HFF-Myc (cell line): ENCODE results near the gene NTN5.

ENCODE experiments used
- DNase-seq: peaks from one replicate; pipeline ENCODE4 v3.0.0-alpha.2; 2011; ENCODE audit warnings: low read depth; ENCODE audit errors: extremely low read depth
- H3K4me3 ChIP-seq: replicated peaks from 2 replicates; pipeline ENCODE4 v1.5.1; 2011; ENCODE audit warnings: low read depth, mild to moderate bottlenecking, control low read depth, low read length
- TF ChIP-seq, protein P1 (sequence below): IDR thresholded peaks from 2 replicates; pipeline ENCODE4 v1.5.1; 2012; ENCODE audit warnings: mild to moderate bottlenecking, low read depth, low read length, control low read depth; ENCODE audit errors: missing control alignments

Gene NTN5

DNA sequence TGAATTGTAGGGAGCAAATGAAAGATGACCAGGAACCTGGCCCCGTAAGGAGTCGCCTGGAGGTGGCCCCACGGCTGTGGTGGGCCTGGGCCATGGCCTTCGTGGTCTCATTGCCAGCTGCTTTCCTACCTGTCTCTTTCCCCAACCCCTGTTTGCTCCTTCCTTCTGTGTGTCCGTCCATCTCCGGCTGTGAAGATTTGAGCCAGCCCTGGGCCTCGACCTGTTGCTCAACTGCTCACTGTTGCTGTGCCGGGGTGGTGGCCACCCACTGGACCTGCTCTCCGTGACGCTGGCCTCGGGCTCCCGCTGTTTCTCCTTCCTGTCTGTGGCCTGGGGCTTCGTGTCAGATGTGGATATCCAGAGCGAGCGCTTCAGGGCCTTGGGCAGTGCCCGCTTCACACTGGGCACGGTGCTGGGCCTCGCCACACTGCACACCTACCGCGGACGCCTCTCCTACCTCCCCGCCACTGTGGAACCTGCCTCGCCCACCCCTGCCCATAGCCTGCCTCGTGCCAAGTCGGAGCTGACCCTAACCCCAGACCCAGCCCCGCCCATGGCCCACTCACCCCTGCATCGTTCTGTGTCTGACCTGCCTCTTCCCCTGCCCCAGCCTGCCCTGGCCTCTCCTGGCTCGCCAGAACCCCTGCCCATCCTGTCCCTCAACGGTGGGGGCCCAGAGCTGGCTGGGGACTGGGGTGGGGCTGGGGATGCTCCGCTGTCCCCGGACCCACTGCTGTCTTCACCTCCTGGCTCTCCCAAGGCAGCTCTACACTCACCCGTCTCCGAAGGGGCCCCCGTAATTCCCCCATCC lies 44.1 kb downstream of the NTN5 start:
- no peak for DNase-seq
- TF ChIP-seq, protein P1, sequence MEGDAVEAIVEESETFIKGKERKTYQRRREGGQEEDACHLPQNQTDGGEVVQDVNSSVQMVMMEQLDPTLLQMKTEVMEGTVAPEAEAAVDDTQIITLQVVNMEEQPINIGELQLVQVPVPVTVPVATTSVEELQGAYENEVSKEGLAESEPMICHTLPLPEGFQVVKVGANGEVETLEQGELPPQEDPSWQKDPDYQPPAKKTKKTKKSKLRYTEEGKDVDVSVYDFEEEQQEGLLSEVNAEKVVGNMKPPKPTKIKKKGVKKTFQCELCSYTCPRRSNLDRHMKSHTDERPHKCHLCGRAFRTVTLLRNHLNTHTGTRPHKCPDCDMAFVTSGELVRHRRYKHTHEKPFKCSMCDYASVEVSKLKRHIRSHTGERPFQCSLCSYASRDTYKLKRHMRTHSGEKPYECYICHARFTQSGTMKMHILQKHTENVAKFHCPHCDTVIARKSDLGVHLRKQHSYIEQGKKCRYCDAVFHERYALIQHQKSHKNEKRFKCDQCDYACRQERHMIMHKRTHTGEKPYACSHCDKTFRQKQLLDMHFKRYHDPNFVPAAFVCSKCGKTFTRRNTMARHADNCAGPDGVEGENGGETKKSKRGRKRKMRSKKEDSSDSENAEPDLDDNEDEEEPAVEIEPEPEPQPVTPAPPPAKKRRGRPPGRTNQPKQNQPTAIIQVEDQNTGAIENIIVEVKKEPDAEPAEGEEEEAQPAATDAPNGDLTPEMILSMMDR = no peak
- no peak overlapping the region for H3K4me3 ChIP-seq

DNA sequence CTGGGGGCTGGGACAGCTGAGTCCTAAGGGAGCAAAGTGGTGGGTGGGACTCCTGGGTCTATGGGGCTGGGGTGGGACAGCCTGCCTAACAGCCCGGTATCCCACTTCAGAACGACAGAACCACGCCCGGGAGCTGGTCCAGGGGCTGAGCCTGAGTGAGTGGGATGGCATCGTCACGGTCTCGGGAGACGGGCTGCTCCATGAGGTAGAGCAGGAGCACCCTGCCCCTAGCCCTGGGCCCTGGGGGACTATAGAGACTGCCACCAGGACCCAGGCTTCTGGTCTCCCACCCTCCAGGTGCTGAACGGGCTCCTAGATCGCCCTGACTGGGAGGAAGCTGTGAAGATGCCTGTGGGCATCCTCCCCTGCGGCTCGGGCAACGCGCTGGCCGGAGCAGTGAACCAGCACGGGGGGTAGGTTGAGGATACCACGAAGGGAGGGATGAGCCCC lies 44.9 kb downstream of the NTN5 start:
- no peak for DNase-seq
- TF ChIP-seq, protein P1 = no peak

DNA sequence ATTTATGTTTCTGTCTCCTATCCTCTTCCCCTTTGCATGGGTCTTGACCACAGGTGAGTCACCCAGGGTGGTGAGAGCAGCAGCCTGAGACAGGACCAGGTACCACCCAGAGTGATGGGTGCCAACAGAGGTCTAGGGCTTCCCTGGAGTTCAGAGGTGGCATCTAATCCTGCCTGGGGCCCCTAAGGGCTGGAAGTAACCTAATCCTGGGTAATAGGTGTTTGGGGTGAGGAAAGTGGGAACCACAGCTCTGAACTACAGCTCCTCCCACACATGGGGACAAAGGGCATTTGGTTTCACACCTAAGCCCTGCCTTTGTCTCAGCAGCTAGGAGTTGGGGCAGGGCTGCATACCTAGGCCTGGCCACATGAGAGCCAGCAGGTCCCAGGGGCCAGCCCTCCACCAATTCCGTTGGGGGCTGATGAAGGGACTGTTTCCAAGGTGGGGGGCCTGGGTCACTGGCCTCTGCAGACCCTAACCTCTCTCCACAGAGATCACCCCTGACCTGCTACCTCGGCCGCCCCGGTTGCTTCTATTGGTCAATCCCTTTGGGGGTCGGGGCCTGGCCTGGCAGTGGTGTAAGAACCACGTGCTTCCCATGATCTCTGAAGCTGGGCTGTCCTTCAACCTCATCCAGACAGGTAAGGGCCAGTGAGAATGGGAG lies 45.5 kb downstream of the NTN5 start:
- no peak for DNase-seq
- H3K4me3 ChIP-seq = no peak overlapping the region
- TF ChIP-seq, protein P1 = no peak

More for the DNA sequence above, 44.9 kb downstream of the NTN5 start:
- H3K4me3 ChIP-seq = no peak overlapping the region

DNA sequence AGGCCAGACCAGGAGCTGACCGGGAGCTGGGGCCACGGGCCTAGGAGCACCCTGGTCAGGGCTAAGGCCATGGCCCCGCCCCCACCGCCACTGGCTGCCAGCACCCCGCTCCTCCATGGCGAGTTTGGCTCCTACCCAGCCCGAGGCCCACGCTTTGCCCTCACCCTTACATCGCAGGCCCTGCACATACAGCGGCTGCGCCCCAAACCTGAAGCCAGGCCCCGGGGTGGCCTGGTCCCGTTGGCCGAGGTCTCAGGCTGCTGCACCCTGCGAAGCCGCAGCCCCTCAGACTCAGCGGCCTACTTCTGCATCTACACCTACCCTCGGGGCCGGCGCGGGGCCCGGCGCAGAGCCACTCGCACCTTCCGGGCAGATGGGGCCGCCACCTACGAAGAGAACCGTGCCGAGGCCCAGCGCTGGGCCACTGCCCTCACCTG lies 46.9 kb downstream of the NTN5 start:
- no peak overlapping the region for H3K4me3 ChIP-seq
- TF ChIP-seq, protein P1 = no peak
- DNase-seq = no peak

DNA sequence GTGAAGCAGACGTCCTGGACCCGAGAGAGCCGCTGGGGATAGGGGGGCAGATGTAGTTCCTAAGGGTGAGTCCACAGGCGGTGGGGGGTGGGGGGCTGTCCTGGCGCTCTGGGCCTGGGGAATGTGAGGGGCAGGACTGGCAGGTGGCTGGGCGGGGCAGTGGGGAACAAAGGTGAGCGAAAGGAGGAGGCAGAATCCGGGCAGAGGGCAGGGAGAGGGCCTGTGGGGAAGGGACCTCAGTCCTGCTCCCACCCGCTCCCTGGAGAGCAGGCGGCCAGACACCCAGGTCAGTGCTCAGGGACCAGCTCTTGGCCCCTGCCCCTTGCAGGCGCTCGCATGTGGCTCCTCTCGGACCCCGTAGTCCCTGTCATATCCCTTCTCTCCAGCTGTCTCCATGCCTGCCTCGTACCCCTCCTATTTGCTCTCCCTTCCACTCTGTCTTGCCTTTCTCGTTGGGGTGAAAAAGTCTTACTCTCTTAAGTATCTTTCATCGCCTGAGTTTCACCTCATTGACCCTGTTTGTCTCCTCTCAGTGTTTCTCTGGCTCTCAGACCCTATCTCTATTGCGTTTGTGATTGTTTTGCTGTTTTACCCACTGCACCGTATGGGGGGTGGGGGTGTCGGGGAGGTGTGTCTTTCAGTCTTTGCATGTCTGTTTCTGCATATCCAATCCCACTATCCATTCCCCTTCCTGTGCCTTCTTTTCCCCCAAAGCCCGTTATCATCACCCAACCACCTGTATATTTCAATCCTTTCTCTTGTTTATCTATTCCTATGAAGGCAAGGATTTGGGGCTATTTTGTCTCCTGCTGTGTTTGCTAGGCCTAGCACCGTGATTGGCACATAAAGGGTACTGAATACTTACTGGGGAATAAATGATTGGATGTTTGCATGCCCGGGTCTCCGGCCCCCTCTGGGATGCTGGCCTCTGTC lies 47.8 kb downstream of the NTN5 start:
- H3K4me3 ChIP-seq = peak overlapping the region; percentile 71
- no peak for DNase-seq
- TF ChIP-seq, protein P1 = no peak

DNA sequence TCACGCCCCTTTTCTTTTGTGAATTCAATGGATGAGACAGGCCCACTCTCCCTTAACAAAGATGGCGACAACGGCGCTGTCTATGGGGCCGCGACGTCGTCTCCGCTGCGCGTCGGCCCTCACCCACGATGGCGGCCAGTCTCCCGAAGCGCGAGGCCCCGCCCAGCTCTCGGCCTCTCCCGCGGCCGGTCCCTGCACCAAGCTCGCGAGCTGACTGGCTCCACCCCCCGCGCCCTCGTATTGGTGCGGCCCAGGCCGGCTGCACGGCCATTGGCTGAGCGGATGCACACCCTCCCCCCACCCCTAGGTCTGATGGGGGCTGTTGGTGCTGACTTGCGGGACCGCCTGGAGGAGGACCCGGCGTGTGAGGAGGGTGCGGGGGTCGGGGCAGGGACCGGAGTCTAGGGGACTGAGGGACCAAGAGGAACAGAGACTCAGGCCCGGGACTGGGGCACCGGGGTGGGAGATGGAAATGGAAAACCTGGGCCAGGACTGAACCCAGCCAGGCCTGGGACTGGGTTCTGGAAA lies 48.7 kb downstream of the NTN5 start:
- peak; percentile 84 for DNase-seq
- H3K4me3 ChIP-seq = peak overlapping the region; percentile 71
- TF ChIP-seq, protein P1 = no peak
